SHP77 (cell line): ENCODE measurements around the gene DYNLT1.
A peak's percentile ranks its signal among the peaks of the same experiment; 100 is the strongest.

Experiments
- DNase-seq, 2 experiments: peaks; one replicate each; lab custom pipeline; 2025; lab: John Stamatoyannopoulos, UW

Gene DYNLT1

DNA sequence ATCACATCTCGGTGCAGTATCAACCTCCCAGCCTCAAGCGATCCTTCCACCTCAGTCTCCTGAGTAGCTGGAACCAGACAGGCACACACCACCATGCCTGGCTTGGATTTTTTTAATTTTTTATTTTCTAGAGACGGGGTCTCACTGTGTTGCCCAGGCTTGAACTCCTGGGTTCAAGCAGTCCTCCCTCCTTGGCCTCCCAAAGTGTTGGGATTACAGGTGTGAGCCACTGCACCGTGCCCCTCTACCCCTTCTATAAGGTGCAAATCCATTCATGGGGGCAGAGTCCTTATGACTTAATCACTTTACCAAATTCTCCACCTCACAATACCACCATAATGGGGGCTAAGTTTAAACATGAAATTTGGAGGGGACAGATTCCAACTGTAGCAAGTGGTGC is 47.0 kb downstream of the DYNLT1 start:
- no peak for DNase-seq

- no peak for DNase-seq
These were observed 47.7 kb downstream of the DYNLT1 start for GRCh38 chr6:158596861-158597260.

DNA sequence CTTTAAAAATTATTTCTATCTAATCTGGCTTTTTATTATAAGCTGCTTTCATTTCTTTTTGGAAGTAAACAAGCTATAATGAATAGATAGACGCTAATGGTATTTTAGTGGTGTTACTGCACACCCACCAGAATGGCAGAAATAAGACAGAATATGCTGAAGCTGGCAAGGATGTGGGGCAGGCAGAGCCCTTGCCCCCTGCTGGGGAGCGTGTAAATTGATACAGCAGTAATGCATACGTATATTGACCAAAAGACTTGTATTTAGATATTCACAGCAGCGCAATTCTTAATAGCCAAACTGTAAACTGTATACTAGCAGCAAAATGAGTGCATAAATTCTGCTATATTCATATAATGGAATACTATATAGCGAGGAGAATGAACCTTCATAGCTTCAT is 49.3 kb downstream of the DYNLT1 start:
- peak in 1 of 2 experiments; percentile 12 for DNase-seq

DNA sequence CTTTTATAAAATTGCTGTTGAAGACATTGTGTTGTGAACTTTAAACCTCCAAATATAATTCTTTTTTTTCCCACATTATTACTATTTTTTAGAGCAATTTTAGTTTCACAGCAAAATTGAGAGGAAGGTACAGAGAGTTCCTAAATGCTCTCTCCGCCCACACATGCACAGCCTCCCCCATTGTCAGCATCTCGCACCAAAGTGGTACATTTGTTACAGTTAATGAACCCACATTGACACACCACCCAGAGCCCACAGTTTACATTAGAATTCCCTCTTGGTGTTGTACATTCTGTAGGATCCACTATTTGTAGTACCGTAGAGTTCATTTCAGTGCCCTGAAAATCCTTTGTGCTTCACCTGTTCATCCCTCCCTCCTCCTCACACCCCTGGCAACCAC is 50.9 kb downstream of the DYNLT1 start:
- no peak for DNase-seq

DNA sequence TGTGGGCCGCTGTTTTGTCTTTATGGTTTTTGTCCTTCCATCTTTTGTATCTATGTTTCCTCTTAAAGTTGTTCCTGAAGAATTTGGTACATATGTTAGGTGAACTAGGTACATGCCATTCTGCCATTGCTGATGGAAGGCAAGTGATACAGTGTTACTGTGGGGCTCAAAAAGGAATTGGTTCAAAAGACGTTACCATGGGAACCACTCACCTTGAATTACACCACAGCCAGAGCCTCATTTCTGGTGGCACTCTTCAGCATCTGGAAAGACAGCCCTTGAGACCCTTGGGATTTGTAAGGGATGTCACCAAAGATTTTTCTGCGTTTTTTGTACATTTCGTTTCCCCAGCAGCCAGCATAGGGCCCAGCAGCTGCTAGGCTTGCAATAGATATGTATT is 52.7 kb downstream of the DYNLT1 start:
- DNase-seq = no peak

DNA sequence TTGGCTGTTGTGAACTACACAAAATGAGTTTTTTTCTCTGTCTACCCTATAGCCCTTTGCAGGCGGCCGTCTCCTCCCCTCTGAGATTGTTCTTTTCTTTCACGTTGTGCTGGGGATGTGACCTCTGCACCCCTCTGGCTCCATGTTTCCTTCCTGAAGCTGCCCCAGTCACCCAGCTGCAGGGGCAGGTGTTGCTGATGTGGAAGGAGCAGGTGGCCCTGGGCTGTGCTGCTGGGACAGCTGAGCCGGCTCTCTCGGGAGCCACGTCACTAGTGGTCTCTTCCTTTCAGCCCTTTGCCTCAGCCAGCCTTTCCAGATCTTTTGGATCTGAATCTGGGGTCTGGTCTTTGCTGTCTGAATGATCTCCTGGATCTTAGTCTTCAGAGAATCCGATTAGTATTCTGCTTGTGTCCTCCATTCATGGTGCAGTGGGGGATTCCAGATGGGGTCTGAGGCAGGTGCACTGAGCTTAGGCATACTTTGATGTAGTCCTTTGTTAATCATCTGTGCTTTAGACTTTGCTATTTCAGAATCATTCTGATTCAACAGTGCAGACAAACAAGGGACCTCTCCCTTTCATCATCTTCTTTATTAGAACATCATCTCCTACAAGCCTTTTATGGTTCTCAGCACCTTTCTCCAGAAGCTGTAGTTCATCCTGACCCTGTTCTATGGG is 53.3 kb downstream of the DYNLT1 start:
- DNase-seq = peak; percentile 6 to 38

- no peak for DNase-seq
These were observed 55.2 kb downstream of the DYNLT1 start for GRCh38 chr6:158589366-158589765.

DNA sequence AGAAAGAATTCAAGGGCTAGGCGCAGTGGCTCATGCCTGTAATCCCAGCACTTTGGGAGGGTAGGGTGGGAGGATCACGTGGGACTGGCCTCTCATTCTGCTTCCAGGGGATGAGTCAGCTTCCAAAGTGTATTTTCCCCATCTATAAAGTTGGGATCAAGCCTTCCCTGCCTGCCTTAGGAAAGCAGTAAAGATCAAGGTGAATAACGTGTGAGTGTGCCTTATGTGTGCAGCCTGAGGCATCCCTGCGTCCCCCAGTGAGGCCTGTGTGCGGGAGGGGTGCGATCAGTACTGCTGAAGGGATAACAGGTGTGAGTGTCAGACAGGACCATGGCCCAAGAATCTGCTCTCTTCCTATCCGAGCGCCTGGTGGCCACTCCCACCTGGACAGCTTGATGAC is 57.9 kb downstream of the DYNLT1 start:
- no peak for DNase-seq
